Thoracic aorta (tissue), 2 donors: ENCODE data around the gene CC2D2A. TPM values are rescaled to one million over a fixed set of nuclear protein-coding genes. Genes with fewer than 3 reads are reported as not detected.

ENCODE experiments used
- ATAC-seq: fragments of 150-250 bp; one replicate; pipeline ENCODE4 v1.8.0; 2017; ENCODE audit warnings: low read depth; ENCODE audit not compliant: insufficient number of reproducible peaks, low FRiP score
- DNase-seq: peaks from one replicate; pipeline ENCODE4 v3.0.0-alpha.2; 2020; ENCODE audit warnings: low spot score
- H3K27ac ChIP-seq, 2 donors: fragments of 200-600 bp; sonication (generic); 1 replicate in 1 of 2; 2 replicates in 1 of 2; pipeline ENCODE4 v1.5.1; 2016; ENCODE audit warnings: mild to moderate bottlenecking in 2 of 2, moderate library complexity in 2 of 2
- H3K27me3 ChIP-seq: fragments of 200-600 bp; sonication (generic); replicated peaks from 2 replicates; pipeline ENCODE4 v1.6.0; 2016; ENCODE audit warnings: mild to moderate bottlenecking; ENCODE audit not compliant: insufficient read depth
- H3K36me3 ChIP-seq: fragments of 200-600 bp; sonication (generic); one replicate; pipeline ENCODE4 v1.5.1; 2016
- H3K4me1 ChIP-seq, 2 donors: fragments of 200-600 bp; sonication (generic); 1 replicate in 1 of 2; 2 replicates in 1 of 2; pipeline versions ENCODE4 v1.5.1 to v1.6.0; 2016; ENCODE audit warnings: low read depth in 2 of 2, mild to moderate bottlenecking in 1 of 2; ENCODE audit not compliant: control insufficient read depth in 1 of 2
- H3K4me3 ChIP-seq: fragments of 200-600 bp; sonication (generic); 2 replicates; pipeline ENCODE4 v1.5.1; 2016; ENCODE audit warnings: mild to moderate bottlenecking
- H3K9me3 ChIP-seq: fragments of 200-600 bp; sonication (generic); 2 replicates; pipeline ENCODE4 v1.5.1; 2016
- total RNA-seq, 2 donors: library from RNA; depleted of rRNA; stranded (reverse); fragments of >200 nt; gene quantifications; one replicate each; pipeline versions ENCODE4 v1.1.0 to v1.2.3, GENCODE V29; 2016
- TF ChIP-seq, protein P1 (sequence below): fragments of 200-600 bp; sonication (generic); IDR thresholded peaks from one replicate; pipeline ENCODE4 v1.5.1; 2019; ENCODE audit warnings: antibody characterized with exemption

CC2D2A gene
- total RNA-seq, 2 donors from 2014 or later = 44.1 to 59.8 TPM

DNA sequence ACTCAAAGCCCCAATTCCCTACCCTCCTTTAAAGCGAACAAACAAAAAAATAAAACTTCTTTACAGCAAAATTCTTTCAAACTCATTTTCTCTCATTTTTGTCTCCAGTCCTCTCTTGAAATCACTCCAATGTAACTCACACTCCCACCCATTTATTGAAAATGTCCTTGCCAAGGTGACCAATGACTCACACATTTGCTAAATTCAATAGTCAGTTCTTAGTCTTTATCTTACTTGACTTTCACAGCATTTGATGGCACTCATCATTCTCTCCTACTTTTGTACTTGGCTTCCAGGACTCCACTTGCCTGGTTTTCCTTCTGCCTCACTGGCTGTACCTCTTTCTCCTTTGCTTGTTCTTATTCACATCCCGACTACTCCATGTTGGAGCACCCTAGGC, 19.9 kb downstream of the CC2D2A start:
- no peak for ATAC-seq
- no peak overlapping the region for H3K27ac ChIP-seq

DNA sequence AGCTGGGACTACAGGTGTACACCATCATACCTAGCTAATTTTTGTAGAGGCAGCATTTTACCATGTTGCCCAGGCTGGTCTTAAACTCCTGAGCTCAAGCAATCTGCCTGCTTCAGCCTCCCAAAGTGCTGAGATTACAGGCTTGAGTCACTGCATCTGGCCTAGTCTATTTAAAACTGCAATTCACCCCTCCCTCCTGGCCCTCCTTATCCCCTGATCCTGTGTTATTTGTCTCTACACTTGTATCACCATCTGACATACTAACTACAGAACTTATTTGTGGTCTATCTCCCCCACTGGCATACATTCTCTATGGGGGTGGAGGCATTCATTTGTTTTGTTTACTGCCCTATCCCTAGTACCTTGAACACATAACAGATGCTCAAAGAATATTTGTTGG, 23.7 kb downstream of the CC2D2A start:
- peaks cover 2% of the 10 kb centered on the region for H3K36me3 ChIP-seq
- H3K27ac ChIP-seq = no peak overlapping the region
- H3K4me3 ChIP-seq = no peak overlapping the region
- H3K27me3 ChIP-seq = no peaks in the 10 kb centered on the region
- H3K9me3 ChIP-seq = peaks cover 4% of the 10 kb centered on the region
- TF ChIP-seq, protein P1, sequence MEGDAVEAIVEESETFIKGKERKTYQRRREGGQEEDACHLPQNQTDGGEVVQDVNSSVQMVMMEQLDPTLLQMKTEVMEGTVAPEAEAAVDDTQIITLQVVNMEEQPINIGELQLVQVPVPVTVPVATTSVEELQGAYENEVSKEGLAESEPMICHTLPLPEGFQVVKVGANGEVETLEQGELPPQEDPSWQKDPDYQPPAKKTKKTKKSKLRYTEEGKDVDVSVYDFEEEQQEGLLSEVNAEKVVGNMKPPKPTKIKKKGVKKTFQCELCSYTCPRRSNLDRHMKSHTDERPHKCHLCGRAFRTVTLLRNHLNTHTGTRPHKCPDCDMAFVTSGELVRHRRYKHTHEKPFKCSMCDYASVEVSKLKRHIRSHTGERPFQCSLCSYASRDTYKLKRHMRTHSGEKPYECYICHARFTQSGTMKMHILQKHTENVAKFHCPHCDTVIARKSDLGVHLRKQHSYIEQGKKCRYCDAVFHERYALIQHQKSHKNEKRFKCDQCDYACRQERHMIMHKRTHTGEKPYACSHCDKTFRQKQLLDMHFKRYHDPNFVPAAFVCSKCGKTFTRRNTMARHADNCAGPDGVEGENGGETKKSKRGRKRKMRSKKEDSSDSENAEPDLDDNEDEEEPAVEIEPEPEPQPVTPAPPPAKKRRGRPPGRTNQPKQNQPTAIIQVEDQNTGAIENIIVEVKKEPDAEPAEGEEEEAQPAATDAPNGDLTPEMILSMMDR = no peak
- H3K4me1 ChIP-seq = no peaks in the 10 kb centered on the region
- ATAC-seq (no peak), DNase-seq (no peak)

More for the DNA sequence above, 19.9 kb downstream of the CC2D2A start:
- Histone ChIP-seq H3K4me1 (no peaks in the 10 kb centered on the region), H3K9me3 (peaks cover 7% of the 10 kb centered on the region), H3K27me3 (no peaks in the 10 kb centered on the region), H3K36me3 (peaks cover 2% of the 10 kb centered on the region), H3K4me3 (no peak overlapping the region)
- no peak for DNase-seq
- TF ChIP-seq, protein P1 = no peak

DNA sequence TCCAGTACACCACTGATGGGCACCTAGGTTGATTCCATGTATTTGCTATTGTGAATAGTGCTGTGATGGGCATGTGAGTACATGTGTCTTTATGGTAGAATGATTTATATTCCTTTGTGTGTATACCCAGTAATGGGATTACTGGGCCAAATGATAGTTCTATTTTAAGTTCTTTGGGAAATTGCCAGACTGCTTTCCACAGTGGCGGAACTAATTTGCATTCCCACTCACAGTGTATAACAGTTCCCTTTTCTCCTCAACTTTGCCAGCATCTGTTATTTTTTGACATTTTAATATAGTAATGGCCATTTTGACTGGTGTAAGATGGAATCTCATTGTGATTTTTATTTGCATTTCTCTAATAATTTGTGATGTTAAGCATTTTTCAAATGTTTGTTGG, 25.9 kb downstream of the CC2D2A start:
- Histone ChIP-seq H3K27ac (no peak overlapping the region), H3K9me3 (peaks cover 4% of the 10 kb centered on the region), H3K27me3 (no peaks in the 10 kb centered on the region), H3K4me3 (no peak overlapping the region), H3K4me1 (peaks cover 0 to 5% of the 10 kb centered on the region in 2 donors), H3K36me3 (peaks cover 2% of the 10 kb centered on the region)
- TF ChIP-seq, protein P1 = no peak
- ATAC-seq (no peak), DNase-seq (no peak)

DNA sequence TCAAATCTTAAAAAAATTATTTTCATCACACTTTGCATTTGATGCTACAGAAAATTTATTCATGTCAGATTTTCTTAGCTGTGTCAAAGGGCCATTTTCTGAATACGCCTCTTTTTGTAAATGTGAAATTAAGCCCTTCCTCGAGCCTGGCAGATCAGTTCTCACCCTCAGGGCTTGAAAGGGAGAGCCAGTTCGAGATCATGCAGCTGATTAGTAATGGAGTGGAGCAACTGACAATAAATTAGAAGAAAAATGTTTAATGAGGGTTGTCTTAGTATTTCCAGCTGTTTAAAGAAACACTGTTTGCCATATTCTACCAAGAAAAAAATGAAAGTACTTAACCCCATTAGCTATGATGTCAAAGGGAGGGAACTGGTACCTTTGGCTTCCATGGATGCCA, 28.7 kb downstream of the CC2D2A start:
- TF ChIP-seq, protein P1 = no peak

DNA sequence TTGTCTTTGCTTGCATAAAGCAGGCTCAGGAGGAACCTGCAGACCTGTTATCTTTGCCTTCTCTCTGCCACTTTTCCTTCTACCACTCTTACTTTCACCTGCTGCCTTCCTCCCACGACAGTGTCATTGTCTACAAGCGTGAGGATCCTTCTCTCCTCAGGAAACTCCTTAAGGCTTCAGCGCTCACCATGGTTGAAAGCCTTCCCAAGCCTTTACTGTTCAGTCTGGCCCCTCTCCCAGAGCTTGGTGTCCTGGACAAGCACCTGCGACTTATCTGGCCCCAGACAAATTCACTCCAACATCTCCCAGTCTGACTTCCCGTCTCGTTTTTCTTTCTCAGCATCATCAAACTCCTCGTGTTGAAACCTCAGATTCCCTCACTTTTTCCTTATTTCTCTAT, 31.0 kb downstream of the CC2D2A start:
- DNase-seq (no peak), ATAC-seq (no peak)
- TF ChIP-seq, protein P1 = no peak
- no peaks in the 10 kb centered on the region for H3K27me3 ChIP-seq
- H3K9me3 ChIP-seq = peaks cover 4% of the 10 kb centered on the region
- H3K4me1 ChIP-seq = peaks cover 2 to 17% of the 10 kb centered on the region in 2 donors
- H3K4me3 ChIP-seq = no peak overlapping the region
- no peak overlapping the region for H3K27ac ChIP-seq
- no peaks in the 10 kb centered on the region for H3K36me3 ChIP-seq

More for the DNA sequence above, 28.7 kb downstream of the CC2D2A start:
- H3K27ac ChIP-seq = no peak overlapping the region
- H3K4me3 ChIP-seq = no peak overlapping the region
- no peak for DNase-seq
- H3K36me3 ChIP-seq = peaks cover 2% of the 10 kb centered on the region
- H3K4me1 ChIP-seq = peaks cover 0 to 6% of the 10 kb centered on the region in 2 donors
- no peaks in the 10 kb centered on the region for H3K27me3 ChIP-seq
- H3K9me3 ChIP-seq = peaks cover 4% of the 10 kb centered on the region
- ATAC-seq = no peak
